ENCODE measurements around the gene HERC6. TPM values are rescaled to one million over a fixed set of nuclear protein-coding genes. Genes with fewer than 3 reads are reported as not detected.
"Not testable (repeated sequence)": the region's sequence is repeated elsewhere in the genome, so short reads cannot be mapped to it uniquely, and the experiment has no call there.

The HERC6 gene
- total RNA-seq, 2 donors from 2014 or later, result 4.0 to 12.4 TPM

DNA sequence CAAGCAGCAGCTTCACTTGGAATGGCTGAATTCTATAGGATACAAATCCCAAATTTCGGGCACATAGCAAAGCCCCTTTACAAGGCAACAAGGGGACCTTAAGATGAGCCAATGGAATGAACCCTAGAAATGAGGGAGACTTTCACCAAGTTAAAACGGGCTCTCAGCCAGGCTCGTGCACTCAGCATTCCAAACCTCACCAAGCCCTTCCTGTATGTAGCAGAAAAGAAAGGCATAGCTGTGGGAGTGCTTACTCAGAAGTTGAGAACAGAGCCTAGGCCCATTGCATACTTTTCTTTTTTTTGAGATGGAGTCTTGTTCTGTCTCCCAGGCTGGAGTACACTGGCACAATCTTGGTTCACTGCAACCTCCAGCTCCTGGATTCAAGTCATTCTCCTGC lies 67.5 kb downstream of the HERC6 start:
- DNase-seq (ENCODE audit: low spot score), result no peak
- TF ChIP-seq, protein P1, sequence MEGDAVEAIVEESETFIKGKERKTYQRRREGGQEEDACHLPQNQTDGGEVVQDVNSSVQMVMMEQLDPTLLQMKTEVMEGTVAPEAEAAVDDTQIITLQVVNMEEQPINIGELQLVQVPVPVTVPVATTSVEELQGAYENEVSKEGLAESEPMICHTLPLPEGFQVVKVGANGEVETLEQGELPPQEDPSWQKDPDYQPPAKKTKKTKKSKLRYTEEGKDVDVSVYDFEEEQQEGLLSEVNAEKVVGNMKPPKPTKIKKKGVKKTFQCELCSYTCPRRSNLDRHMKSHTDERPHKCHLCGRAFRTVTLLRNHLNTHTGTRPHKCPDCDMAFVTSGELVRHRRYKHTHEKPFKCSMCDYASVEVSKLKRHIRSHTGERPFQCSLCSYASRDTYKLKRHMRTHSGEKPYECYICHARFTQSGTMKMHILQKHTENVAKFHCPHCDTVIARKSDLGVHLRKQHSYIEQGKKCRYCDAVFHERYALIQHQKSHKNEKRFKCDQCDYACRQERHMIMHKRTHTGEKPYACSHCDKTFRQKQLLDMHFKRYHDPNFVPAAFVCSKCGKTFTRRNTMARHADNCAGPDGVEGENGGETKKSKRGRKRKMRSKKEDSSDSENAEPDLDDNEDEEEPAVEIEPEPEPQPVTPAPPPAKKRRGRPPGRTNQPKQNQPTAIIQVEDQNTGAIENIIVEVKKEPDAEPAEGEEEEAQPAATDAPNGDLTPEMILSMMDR (IDR thresholded peaks at IDR 0.05), result no peak
- Histone ChIP-seq H3K4me3 (no peak overlapping the region), H3K36me3 (no peaks in the 10 kb centered on the region), H3K4me1 (no peaks in the 10 kb centered on the region), H3K27ac (no peak overlapping the region), H3K27me3 (no peaks in the 10 kb centered on the region), H3K9me3 (no peaks in the 10 kb centered on the region)

GRCh38 chr4:88447371-88448095 lies 68.9 kb downstream of the HERC6 start:
- Histone ChIP-seq H3K4me3 (no peak overlapping the region), H3K4me1 (no peaks in the 10 kb centered on the region), H3K27me3 (no peaks in the 10 kb centered on the region), H3K36me3 (no peaks in the 10 kb centered on the region), H3K9me3 (no peaks in the 10 kb centered on the region), H3K27ac (no peak overlapping the region)
- no peak for DNase-seq (ENCODE audit: low spot score)
- TF ChIP-seq, protein P1 (IDR thresholded peaks at IDR 0.05), result no peak

GRCh38 chr4:88448211-88448765 lies 69.6 kb downstream of the HERC6 start:
- not testable (repeated sequence) for H3K4me3 ChIP-seq; H3K9me3 ChIP-seq; H3K27me3 ChIP-seq; H3K36me3 ChIP-seq; H3K4me1 ChIP-seq; H3K27ac ChIP-seq; DNase-seq (ENCODE audit: low spot score)

GRCh38 chr4:88448889-88449288 lies 70.2 kb downstream of the HERC6 start:
- no peak for DNase-seq (ENCODE audit: low spot score)
- H3K4me3 ChIP-seq, result no peak overlapping the region
- no peaks in the 10 kb centered on the region for H3K36me3 ChIP-seq
- TF ChIP-seq, protein P1 (IDR thresholded peaks at IDR 0.05), result no peak
- H3K4me1 ChIP-seq, result no peaks in the 10 kb centered on the region
- no peaks in the 10 kb centered on the region for H3K27me3 ChIP-seq
- no peak overlapping the region for H3K27ac ChIP-seq
- no peaks in the 10 kb centered on the region for H3K9me3 ChIP-seq

DNA sequence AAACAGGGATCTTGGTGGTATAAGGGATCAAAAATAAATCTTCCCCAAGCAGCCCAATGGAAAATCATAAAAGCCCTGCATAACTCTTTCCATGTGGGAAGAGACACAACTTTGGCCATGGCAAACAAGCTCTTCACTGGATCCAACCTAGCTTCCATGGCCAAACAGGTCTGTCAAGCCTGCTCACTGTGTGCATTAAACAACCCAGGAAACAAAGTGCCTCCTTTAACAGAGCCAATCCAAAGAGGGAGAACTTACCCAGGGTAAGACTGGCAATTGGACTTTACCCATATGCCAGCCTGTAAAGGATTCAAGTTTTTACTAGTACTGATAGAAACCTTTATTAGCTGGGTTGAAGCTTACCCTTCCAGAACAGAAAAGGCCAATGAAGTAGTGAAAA lies 70.6 kb downstream of the HERC6 start:
- no peak overlapping the region for H3K4me3 ChIP-seq
- H3K27me3 ChIP-seq, result no peaks in the 10 kb centered on the region
- TF ChIP-seq, protein P1 (IDR thresholded peaks at IDR 0.05), result no peak
- H3K27ac ChIP-seq, result no peak overlapping the region
- DNase-seq (ENCODE audit: low spot score), result no peak
- H3K4me1 ChIP-seq, result no peaks in the 10 kb centered on the region
- no peaks in the 10 kb centered on the region for H3K36me3 ChIP-seq
- no peaks in the 10 kb centered on the region for H3K9me3 ChIP-seq

DNA sequence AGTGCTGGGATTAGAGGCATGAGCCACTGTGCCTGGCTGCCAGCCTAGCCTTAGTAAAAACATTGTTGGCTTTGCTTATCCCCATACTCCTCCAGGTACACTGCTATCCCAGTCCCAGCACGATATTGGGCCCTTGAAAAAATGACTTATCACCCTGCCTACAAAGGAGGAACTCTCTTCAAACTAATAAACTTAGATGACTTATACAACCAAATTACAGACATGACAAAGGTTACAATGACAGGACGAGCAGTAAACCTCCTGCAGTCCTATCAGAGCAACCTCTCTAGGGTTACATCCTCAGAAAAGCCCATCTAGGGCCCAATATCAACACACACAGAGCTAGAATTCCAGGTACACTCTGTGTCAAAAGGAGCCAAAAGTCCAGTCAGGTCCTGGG lies 72.6 kb downstream of the HERC6 start:
- H3K27ac ChIP-seq, result no peak overlapping the region
- H3K4me3 ChIP-seq, result no peak overlapping the region
- no peak for DNase-seq (ENCODE audit: low spot score)
- TF ChIP-seq, protein P1 (IDR thresholded peaks at IDR 0.05), result no peak
- H3K36me3 ChIP-seq, result no peaks in the 10 kb centered on the region
- H3K27me3 ChIP-seq, result no peaks in the 10 kb centered on the region
- H3K9me3 ChIP-seq, result no peaks in the 10 kb centered on the region
- peaks cover 0 to under 1% of the 10 kb centered on the region in 2 donors for H3K4me1 ChIP-seq
